Astrocyte (in vitro differentiated cells and primary cell): ENCODE data around the gene CYGB. TPM values are rescaled to one million over a fixed set of nuclear protein-coding genes. Genes with fewer than 3 reads are reported as not detected.

Experiments used
- DNase-seq: peaks from one replicate; pipeline ENCODE4 v3.0.0-alpha.2; 2010; ENCODE audit warnings: low read depth
- FAIRE-seq: peaks from 2 replicates; lab custom pipeline; 2011; peaks lifted over from hg19 to GRCh38; lab: Jason Lieb, UNC
- H2AFZ ChIP-seq: 2 replicates; pipeline ENCODE4 v1.6.0; 2012; ENCODE audit warnings: low read depth, low read length, inconsistent platforms
- H3K27ac ChIP-seq: 2 replicates; pipeline ENCODE4 v1.5.1; 2011; ENCODE audit warnings: low read depth, low read length, inconsistent platforms
- H3K27me3 ChIP-seq: 2 replicates; pipeline ENCODE4 v1.6.0; 2011; ENCODE audit warnings: low read length, inconsistent platforms; ENCODE audit not compliant: insufficient read depth
- H3K36me3 ChIP-seq: 2 replicates; pipeline ENCODE4 v1.5.1; 2011; ENCODE audit warnings: low read length, inconsistent platforms; ENCODE audit not compliant: insufficient read depth
- H3K4me1 ChIP-seq: 2 replicates; pipeline ENCODE4 v1.5.1; 2011; ENCODE audit warnings: low read length, inconsistent platforms; ENCODE audit not compliant: insufficient read depth
- H3K4me2 ChIP-seq: 2 replicates; pipeline ENCODE4 v1.6.0; 2012; ENCODE audit warnings: low read length, inconsistent platforms
- H3K4me3 ChIP-seq: 2 replicates; pipeline ENCODE4 v1.5.1; 2011; ENCODE audit warnings: low read depth, mild to moderate bottlenecking, low read length, inconsistent platforms; ENCODE audit not compliant: insufficient read depth
- H3K79me2 ChIP-seq: 2 replicates; pipeline ENCODE4 v1.6.0; 2012; ENCODE audit warnings: mild to moderate bottlenecking, low read length, inconsistent platforms; ENCODE audit not compliant: insufficient read depth
- H3K9ac ChIP-seq: 2 replicates; pipeline ENCODE4 v1.6.0; 2012; ENCODE audit warnings: mild to moderate bottlenecking, low read length, inconsistent platforms
- H3K9me3 ChIP-seq: 2 replicates; pipeline ENCODE4 v1.5.1; 2012; ENCODE audit warnings: low read depth, mild to moderate bottlenecking, low read length, inconsistent platforms; ENCODE audit not compliant: insufficient read depth
- H4K20me1 ChIP-seq: 2 replicates; pipeline ENCODE4 v1.6.0; 2012; ENCODE audit warnings: low read length, inconsistent platforms; ENCODE audit not compliant: insufficient read depth
- H3K27ac Mint-ChIP-seq: one replicate; pipeline ENCODE4 v1.8.0; 2021; ENCODE audit warnings: mild to moderate bottlenecking, mixed read lengths; ENCODE audit not compliant: unreplicated experiment
- H3K27me3 Mint-ChIP-seq: one replicate; pipeline ENCODE4 v1.8.0; 2021; ENCODE audit warnings: low read depth, mixed read lengths; ENCODE audit not compliant: unreplicated experiment
- H3K36me3 Mint-ChIP-seq: one replicate; pipeline ENCODE4 v1.8.0; 2021; ENCODE audit warnings: low read depth, mixed read lengths; ENCODE audit not compliant: unreplicated experiment
- H3K4me1 Mint-ChIP-seq: one replicate; pipeline ENCODE4 v1.8.0; 2021; ENCODE audit warnings: low read depth, mixed read lengths; ENCODE audit not compliant: unreplicated experiment
- H3K4me3 Mint-ChIP-seq: one replicate; pipeline ENCODE4 v1.8.0; 2021; ENCODE audit warnings: mild to moderate bottlenecking, moderate library complexity, mixed read lengths; ENCODE audit not compliant: unreplicated experiment
- H3K9me3 Mint-ChIP-seq: one replicate; pipeline ENCODE4 v1.8.0; 2021; ENCODE audit warnings: mild to moderate bottlenecking, mixed read lengths; ENCODE audit not compliant: unreplicated experiment
- CTCF ChIP-seq: IDR thresholded peaks from 2 replicates; pipeline ENCODE4 v1.5.1; 2011; ENCODE audit warnings: low read depth, mild to moderate bottlenecking, inconsistent platforms, low read length, moderate library complexity; ENCODE audit not compliant: insufficient read depth
- EZH2 ChIP-seq: IDR thresholded peaks from 2 replicates; pipeline ENCODE4 v1.6.1; 2012; ENCODE audit warnings: mild to moderate bottlenecking, low read length, inconsistent platforms; ENCODE audit not compliant: insufficient read depth
- total RNA-seq: library from RNA; stranded (reverse); gene quantifications from 2 replicates; pipeline ENCODE4 v1.2.1, GENCODE V29; 2021

CYGB gene
- total RNA-seq, 1 donor from 2014 or later: 29.2 TPM

GRCh38 chr17:76576189-76576588 lies 38.7 kb upstream of the CYGB start:
- FAIRE-seq (no peak), DNase-seq (no peak)
- no peak overlapping the region for H3K27ac Mint-ChIP-seq
- no peaks in the 10 kb centered on the region for H4K20me1 ChIP-seq
- no peaks in the 10 kb centered on the region for H3K4me1 ChIP-seq
- no peaks in the 10 kb centered on the region for H3K79me2 ChIP-seq
- no peak overlapping the region for H2AFZ ChIP-seq
- no peak overlapping the region for H3K4me2 ChIP-seq
- TF ChIP-seq CTCF: no peak
- no peak for TF ChIP-seq EZH2
- no peaks in the 10 kb centered on the region for H3K9me3 ChIP-seq
- no peak overlapping the region for H3K27ac ChIP-seq
- H3K4me3 ChIP-seq: no peak overlapping the region
- no peaks in the 10 kb centered on the region for H3K36me3 Mint-ChIP-seq
- peaks cover 20% of the 10 kb centered on the region for H3K27me3 Mint-ChIP-seq
- no peaks in the 10 kb centered on the region for H3K36me3 ChIP-seq
- H3K4me3 Mint-ChIP-seq: no peak overlapping the region
- H3K9ac ChIP-seq: no peak overlapping the region
- H3K9me3 Mint-ChIP-seq: peaks cover 2% of the 10 kb centered on the region
- peaks cover 3% of the 10 kb centered on the region for H3K4me1 Mint-ChIP-seq
- no peaks in the 10 kb centered on the region for H3K27me3 ChIP-seq

DNA sequence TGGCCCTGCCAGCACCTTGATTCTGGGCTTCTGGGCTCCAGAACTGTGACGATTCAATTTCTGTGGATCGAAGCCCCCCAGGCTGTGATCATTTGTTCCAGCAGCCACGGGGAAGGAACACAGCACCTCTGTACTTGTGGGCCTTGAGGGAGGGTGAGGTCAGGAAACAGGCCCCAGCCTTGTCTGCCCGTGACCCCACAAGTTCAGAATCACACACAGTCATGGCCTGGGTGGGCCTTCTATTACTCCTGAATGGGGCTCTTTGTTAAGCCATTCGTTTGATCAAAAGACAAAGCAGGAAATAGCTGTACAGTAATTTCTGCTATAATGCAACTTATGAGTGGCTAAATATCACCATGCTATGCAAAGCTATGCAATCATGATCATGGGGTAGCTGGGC lies 38.1 kb upstream of the CYGB start:
- Histone ChIP-seq H3K36me3 (no peaks in the 10 kb centered on the region), H3K4me2 (no peak overlapping the region), H3K27ac (no peak overlapping the region), H2AFZ (no peak overlapping the region), H4K20me1 (no peaks in the 10 kb centered on the region), H3K4me1 (no peaks in the 10 kb centered on the region), H3K9ac (no peak overlapping the region), H3K4me3 (no peak overlapping the region), H3K79me2 (no peaks in the 10 kb centered on the region), H3K9me3 (no peaks in the 10 kb centered on the region), H3K27me3 (no peaks in the 10 kb centered on the region)
- no peak for FAIRE-seq
- DNase-seq: no peak
- Mint-ChIP-seq H3K9me3 (peaks cover 2% of the 10 kb centered on the region), H3K27ac (no peak overlapping the region), H3K36me3 (peaks cover 3% of the 10 kb centered on the region), H3K27me3 (peaks cover 20% of the 10 kb centered on the region), H3K4me3 (no peak overlapping the region), H3K4me1 (peaks cover 3% of the 10 kb centered on the region)
- TF ChIP-seq CTCF (no peak), EZH2 (no peak)

DNA sequence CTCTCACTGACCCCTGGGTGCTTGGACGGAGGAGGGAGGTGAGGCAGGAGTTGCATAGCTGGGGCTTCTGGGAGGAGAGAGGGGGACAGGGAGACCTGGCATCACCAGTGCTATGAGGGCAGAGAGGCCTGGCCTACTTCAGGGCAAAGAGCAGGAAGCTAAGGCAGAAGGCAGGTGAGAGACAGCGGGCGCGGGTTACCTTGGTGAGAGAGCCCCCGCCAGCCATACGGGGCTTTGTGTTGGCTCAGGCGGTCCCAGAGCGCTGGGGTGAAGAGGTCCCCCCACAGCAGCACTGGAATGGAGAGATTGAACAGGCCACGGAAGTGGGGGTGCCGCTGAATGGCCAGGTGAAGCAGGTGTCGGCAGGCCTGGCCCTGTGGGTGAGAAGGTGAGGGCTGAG lies 36.7 kb upstream of the CYGB start:
- Histone ChIP-seq H3K4me1 (peaks cover 4% of the 10 kb centered on the region), H4K20me1 (no peaks in the 10 kb centered on the region), H3K9ac (no peak overlapping the region), H3K27me3 (no peaks in the 10 kb centered on the region), H3K79me2 (no peaks in the 10 kb centered on the region), H3K36me3 (no peaks in the 10 kb centered on the region), H3K9me3 (no peaks in the 10 kb centered on the region), H2AFZ (no peak overlapping the region), H3K4me2 (no peak overlapping the region), H3K4me3 (no peak overlapping the region), H3K27ac (no peak overlapping the region)
- no peak for DNase-seq
- Mint-ChIP-seq H3K9me3 (no peaks in the 10 kb centered on the region), H3K27ac (no peak overlapping the region), H3K4me1 (no peaks in the 10 kb centered on the region), H3K27me3 (peaks cover 12% of the 10 kb centered on the region), H3K4me3 (no peak overlapping the region), H3K36me3 (peaks cover 3% of the 10 kb centered on the region)
- FAIRE-seq: no peak
- TF ChIP-seq EZH2 (no peak), CTCF (no peak)
